Measurements from ENCODE around the gene PARD3.

Gene PARD3

DNA sequence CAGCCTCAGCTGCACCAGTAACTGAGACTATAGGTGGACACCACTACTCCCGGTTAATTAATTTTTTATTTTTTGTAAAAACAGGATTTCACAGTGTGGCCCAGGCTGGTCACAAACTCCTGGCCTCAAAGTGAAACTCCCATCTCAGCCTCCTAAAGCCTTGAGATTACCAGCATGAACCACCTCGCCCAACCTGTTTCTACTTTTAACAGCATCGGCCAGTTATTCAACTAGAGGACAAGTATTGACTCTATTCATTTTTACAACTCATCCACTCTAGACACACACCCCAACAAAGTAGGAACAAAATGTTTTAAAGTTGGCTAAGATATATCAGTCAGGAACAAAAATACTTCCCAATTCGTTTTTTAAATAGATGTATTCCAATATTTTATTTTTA is 334.8 kb downstream of the PARD3 start:
- DNase-seq = no peak

DNA sequence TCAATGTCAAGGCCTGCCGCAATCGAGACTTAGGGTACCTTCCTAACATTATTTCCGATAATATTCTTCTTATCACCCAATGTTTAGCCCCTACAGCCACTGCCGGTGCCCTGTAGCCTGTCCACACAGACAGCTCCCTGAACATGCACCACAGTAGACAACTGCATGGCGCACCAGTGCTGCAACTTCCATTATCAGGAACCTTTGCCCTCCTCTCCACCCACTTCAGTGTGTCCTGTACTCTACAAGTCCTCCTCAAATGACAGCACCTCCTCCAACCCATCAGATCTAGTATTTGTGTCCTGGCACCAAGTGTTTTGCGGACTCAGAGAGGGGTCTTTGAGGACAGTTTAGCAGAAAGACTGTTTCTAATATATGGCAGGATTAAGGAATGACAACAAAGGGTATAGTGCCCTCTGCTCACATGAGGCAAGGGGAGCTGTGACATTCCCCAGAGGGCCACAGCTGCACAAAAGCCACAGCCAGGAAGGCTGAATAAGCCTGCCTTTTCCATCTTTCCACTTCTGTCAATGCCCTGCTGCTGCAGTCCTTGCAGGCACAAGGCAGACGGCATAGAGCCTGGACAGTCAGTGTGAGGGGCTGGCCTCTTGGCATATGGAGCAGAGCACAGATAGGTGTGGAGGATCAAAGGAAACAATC is 335.4 kb downstream of the PARD3 start:
- DNase-seq = no peak

- DNase-seq = no peak
Observed at GRCh38 chr10:34477249-34477648, 337.8 kb downstream of the PARD3 start.

GRCh38 chr10:34476608-34477007 is 338.5 kb downstream of the PARD3 start:
- DNase-seq = no peak

GRCh38 chr10:34475786-34476185 is 339.3 kb downstream of the PARD3 start:
- DNase-seq = no peak

DNA sequence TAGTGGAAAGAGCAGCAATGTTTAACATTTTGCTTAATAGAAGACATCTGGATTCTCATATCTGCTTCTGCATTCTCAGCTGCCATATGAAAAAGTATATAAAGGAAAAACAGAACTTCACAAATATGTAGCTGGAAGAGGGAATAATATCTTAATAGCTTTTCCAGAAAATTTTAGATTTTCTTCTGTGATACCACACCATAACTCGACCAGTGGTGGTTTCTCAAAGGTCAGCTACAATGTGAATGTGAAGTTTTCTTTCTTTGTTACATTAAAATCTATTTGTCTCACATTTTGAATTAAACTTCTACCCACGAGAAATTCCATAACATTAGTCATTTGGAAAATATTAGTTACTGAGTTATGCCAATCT is 339.8 kb downstream of the PARD3 start:
- DNase-seq = no peak

- DNase-seq = no peak
Observed at GRCh38 chr10:34474555-34475273, 340.4 kb downstream of the PARD3 start.

DNA sequence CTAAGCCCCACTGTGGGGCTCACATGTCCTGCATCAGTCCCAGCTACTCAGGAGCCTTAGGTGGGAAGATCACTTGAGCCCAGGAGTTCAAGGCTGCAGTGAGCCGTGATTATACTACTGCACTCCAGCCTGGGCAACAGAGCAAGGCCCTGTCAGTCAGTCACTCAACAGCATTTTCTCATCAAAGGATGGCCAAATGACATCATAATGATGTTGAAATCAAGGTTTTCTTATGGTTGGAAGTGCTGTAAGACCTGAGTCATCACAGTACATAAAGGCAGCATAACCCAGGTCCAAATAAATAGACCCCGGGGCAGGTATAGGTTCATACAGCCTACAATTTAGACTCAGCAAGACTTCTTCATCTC is 341.1 kb downstream of the PARD3 start:
- no peak for DNase-seq

DNA sequence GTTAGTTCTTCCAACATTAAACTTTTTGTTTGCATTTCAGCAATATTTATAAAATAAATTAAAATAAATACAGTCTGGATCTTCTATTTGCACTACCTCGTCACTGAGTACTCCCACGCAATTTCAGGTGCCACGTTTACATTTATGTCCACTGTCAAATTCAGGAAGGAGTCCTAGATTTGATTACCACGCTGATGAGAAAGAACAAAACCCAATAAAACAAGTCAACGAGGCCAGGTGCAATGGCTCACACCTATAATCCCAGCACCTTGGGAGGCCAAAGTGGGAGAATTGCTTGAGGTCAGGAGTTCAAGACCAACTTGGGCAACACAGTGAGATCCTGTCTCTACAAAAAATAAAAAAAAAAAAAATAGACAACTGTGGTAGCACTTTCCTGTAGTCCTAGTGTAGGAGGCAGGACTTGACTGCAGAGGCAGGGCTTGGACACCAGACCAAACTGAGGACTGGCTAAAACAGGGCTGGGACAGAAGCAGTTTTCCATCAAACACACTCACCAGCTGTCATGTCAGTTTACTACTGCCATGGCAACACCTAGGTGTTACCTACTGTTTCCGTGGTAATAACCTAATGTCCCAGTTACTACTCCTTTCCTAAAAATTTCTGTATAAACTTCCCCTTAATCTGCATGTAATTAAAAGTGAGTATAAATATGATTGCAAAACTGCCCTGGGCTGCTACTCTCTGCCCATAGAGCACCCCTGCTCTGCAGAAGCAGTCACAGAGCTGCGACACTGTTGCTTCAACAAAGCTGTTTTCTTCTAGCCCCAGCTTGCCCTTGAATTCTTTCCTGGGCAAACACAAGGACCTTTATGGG is 341.7 kb downstream of the PARD3 start:
- no peak for DNase-seq

DNA sequence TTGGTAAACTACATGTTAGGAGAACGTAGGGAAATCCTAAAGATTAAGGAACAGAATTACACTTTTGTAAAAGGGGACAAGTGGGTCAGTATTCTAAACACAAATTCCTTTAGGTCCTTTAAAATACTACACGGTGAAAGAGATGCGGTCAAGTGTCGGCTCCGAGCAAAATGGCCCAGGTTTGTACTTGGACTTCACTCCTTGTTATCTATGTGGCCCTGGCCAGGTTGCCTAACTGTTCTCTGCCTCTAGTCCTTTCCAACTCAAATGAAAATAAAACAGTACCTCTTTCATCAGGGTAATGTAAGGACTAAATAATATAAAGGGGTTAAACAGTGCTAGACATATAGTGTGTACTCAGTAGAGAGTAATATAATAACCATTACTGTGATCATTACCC is 344.8 kb downstream of the PARD3 start:
- DNase-seq = no peak

DNA sequence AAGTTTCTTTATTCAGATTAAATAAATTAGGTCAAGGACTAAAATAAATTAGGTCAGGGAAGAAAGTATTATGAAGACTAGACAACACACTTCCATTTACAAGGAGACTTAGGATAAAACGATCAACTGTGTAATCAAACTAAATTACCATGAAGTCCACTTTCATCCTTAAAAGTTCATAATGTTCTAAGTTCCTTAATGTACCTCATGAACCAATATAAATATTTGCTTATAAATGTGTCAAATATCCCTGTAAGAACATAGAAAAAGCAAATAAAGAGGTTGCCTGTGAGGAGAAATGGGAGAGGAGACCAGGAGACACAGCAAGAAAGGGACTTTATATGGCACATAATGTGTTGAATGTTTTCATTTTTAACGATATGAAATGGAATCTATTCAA is 345.6 kb downstream of the PARD3 start:
- DNase-seq = no peak

DNA sequence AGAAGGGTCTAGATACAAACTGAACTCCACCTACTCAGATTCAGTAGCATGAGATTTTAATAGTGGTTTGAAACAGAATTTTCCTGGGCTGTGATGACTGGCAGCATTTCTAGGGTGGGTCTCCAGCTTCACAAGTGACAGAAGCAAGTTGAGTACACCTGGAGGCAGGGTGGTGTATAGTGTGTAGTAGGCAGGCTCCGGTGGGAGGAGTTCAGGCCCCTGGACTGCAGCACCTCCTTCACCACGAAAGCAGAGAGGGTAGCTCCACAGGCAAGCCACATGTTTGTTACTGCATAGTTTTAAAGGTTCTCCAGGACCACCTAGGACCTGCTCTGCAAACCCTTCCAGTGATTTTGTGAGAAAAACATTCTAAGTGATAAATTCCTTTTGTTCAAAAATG is 347.2 kb downstream of the PARD3 start:
- DNase-seq = no peak

- no peak for DNase-seq
Observed at GRCh38 chr10:34467364-34467763, 347.7 kb downstream of the PARD3 start.

GRCh38 chr10:34465678-34466077 is 349.4 kb downstream of the PARD3 start:
- no peak for DNase-seq

DNA sequence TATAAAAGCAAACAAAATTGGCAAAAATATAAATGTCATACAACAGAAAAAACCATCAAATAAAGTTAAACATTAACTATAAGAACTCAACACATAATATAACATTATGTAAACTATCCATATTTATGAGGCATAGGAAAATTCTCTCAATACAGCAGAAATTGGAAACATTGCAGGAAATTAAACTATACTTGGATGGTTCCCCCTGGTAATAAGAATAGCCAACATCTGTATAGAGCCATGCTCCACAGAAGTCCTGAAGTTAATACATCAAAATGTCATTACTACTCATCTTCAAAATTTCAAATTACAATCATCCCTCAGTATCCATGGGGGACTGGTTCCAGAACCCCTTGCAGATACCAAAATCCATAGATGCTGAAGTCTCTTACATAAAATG is 350.5 kb downstream of the PARD3 start:
- DNase-seq = no peak

GRCh38 chr10:34464000-34464399 is 351.1 kb downstream of the PARD3 start:
- no peak for DNase-seq

- no peak for DNase-seq
Observed at GRCh38 chr10:34462993-34463392, 352.1 kb downstream of the PARD3 start.

GRCh38 chr10:34462056-34462455 is 353.0 kb downstream of the PARD3 start:
- no peak for DNase-seq

DNA sequence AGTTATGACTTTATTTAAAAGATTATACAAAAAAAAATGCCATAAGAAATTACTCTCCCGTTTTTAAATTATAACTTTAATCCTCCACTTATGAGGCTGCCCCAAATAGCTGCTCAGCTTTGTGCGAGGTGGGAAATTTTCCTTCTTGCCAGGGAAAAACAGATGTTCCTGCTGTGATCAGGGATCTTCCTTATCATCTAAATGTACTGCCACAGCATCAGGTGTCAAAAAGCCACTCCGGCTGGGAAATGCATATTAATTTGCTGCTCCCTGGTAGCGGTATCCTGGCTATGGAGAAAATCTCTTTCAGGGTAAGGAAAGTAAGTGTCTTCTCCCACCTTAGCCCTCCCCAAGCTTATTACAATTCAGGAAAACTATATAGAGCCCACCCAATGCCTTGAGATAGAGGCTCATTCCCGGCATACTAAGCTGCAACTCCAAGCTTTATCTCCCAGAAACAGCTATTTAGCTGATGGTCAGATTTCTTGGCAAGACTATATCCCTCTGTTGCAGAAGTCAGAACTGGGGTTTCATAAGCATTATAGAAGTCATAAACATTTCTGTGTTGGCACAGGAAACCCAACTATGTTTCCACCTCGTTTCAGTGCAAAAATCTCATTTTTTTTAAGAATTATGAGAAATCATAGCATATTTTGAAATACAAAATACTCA is 360.4 kb downstream of the PARD3 start:
- no peak for DNase-seq

DNA sequence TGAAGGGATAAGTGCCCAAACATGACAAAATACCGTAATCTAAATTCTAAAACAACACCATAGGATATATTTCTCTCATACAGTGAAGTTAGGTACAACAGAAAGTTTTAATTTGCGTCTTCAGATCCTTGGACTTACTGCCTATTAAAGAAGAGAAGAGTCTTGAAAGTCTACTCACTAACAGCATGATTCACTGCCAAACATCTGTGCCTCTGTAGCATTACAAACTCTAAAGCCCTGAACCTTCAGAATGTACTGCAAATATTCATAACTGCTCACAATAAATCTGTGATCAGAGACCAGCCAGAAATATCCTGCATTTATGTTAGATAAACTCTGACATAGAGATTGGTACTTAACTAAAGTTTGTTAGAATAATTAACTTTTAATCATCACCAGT is 365.3 kb downstream of the PARD3 start:
- no peak for DNase-seq

DNA sequence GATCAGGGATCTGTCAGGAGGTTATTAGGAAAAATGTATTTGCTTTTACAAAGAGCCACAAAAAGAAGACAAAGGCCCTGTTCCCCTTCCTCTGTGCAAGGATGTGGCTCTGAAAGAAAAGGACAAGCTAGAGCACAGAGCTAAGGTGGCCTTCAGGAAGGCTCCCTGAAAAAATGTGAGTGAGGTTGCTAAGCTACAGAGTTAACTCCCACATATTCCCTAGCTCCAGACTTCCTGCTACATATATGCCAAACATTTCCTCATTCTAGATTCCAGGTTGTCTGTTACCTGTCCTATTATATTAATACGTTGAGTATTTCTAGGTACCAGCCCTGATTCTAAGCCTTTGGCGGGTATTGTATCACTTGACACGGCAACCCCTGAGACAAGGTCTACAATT is 369.0 kb downstream of the PARD3 start:
- DNase-seq = no peak

- no peak for DNase-seq
Observed at GRCh38 chr10:34444223-34445183, 370.6 kb downstream of the PARD3 start.
